GM18868 (cell line): ENCODE measurements around the gene KRT35.

ENCODE experiments used
- ATAC-seq: cut with Tn5 transposase; IDR thresholded peaks from one replicate; pipeline ENCODE4 v1.9.1; 2021; ENCODE audit warnings: mild to moderate bottlenecking, moderate library complexity; ENCODE audit not compliant: unreplicated experiment

The KRT35 gene

GRCh38 chr17:41490000-41490990 is 9.3 kb upstream of the KRT35 start:
- ATAC-seq, result no peak

GRCh38 chr17:41489531-41489930 is 8.6 kb upstream of the KRT35 start, which contains the start of gene KRT36:
TSS of gene KRT36 (minus strand) at chr17:41489910. CDS start at chr17:41489864, 46 bp downstream.
- ATAC-seq, result no peak

- no peak for ATAC-seq
Measured at GRCh38 chr17:41486809-41487530, 6.0 kb upstream of the KRT35 start.

- ATAC-seq, result no peak
Measured at GRCh38 chr17:41486316-41486715, 5.4 kb upstream of the KRT35 start.

- no peak for ATAC-seq
Measured at GRCh38 chr17:41484920-41485904, 4.3 kb upstream of the KRT35 start.

- no peak for ATAC-seq
Measured at GRCh38 chr17:41483991-41484826, 3.3 kb upstream of the KRT35 start.

GRCh38 chr17:41483531-41483930 is 2.6 kb upstream of the KRT35 start:
- ATAC-seq, result no peak

GRCh38 chr17:41480581-41480980 is 370 bp downstream of the KRT35 start:
- ATAC-seq, result no peak

GRCh38 chr17:41480136-41480535 is 815 bp downstream of the KRT35 start:
- no peak for ATAC-seq

- ATAC-seq, result no peak
Measured at GRCh38 chr17:41478237-41478636, 2.7 kb downstream of the KRT35 start.

GRCh38 chr17:41476866-41477815 is 3.8 kb downstream of the KRT35 start:
- ATAC-seq, result no peak

GRCh38 chr17:41475421-41475820 is 5.5 kb downstream of the KRT35 start:
- ATAC-seq, result no peak

GRCh38 chr17:41474863-41475262 is 6.1 kb downstream of the KRT35 start:
- ATAC-seq, result no peak

- ATAC-seq, result no peak
Measured at GRCh38 chr17:41468346-41468745, 12.6 kb downstream of the KRT35 start.

GRCh38 chr17:41467561-41467960 is 13.4 kb downstream of the KRT35 start:
- no peak for ATAC-seq

GRCh38 chr17:41466988-41467387 is 14.0 kb downstream of the KRT35 start, which contains the start of gene KRT32:
TSS of gene KRT32 (minus strand) at chr17:41467386. CDS start at chr17:41467325, 61 bp downstream.
- no peak for ATAC-seq

GRCh38 chr17:41464682-41465081 is 16.3 kb downstream of the KRT35 start:
- no peak for ATAC-seq

- ATAC-seq, result no peak
Measured at GRCh38 chr17:41464173-41464572, 16.8 kb downstream of the KRT35 start.
